Uterus (tissue), 4 donors: ENCODE measurements around the gene HTRA1. TPM values are rescaled to one million over a fixed set of nuclear protein-coding genes. Genes with fewer than 3 reads are reported as not detected.
A peak's percentile ranks its signal among the peaks of the same experiment; 100 is the strongest.

Experiments
- DNase-seq, 2 donors: peaks; one replicate each; pipeline ENCODE4 v3.0.0-alpha.2; 2019 to 2020
- H3K27ac ChIP-seq, 2 donors: fragments of 200-600 bp; sonication (generic); 1 replicate in 1 of 2; 2 replicates in 1 of 2; pipeline ENCODE4 v1.5.1; 2016 to 2018
- H3K27me3 ChIP-seq, 2 donors: fragments of 200-600 bp; sonication (generic); one replicate each; pipeline ENCODE4 v1.5.1; 2018 to 2019; ENCODE audit warnings: control low read depth in 1 of 2
- H3K36me3 ChIP-seq, 2 donors: fragments of 200-600 bp; sonication (generic); one replicate each; pipeline ENCODE4 v1.5.1; 2019; ENCODE audit warnings: control low read depth in 1 of 2
- H3K4me1 ChIP-seq, 2 donors: fragments of 200-600 bp; sonication (generic); one replicate each; pipeline ENCODE4 v1.5.1; 2018 to 2019; ENCODE audit warnings: control low read depth in 1 of 2
- H3K4me3 ChIP-seq, 2 donors: fragments of 200-600 bp; sonication (generic); 1 replicate in 1 of 2; 2 replicates in 1 of 2; pipeline ENCODE4 v1.5.1; 2018 to 2019; ENCODE audit warnings: mild to moderate bottlenecking in 1 of 2
- H3K9me3 ChIP-seq, 2 donors: fragments of 200-600 bp; sonication (generic); one replicate each; pipeline ENCODE4 v1.5.1; 2019; ENCODE audit warnings: control low read depth in 1 of 2
- CTCF ChIP-seq, 4 experiments: fragments of 200-600 bp in 2 of 4; fragments of 450-650 bp in 2 of 4; sonication (generic) in 2 of 4; IDR thresholded peaks; one replicate each; pipeline ENCODE4 v1.5.1; 2016 to 2019; ENCODE audit warnings: antibody characterized with exemption in 4 of 4, mild to moderate bottlenecking in 2 of 4, moderate library complexity in 1 of 4
- POLR2A ChIP-seq, 2 donors: fragments of 450-650 bp; IDR thresholded peaks; one replicate each; pipeline ENCODE4 v1.6.1; 2016; ENCODE audit warnings: antibody characterized with exemption in 2 of 2, mild to moderate bottlenecking in 1 of 2, moderate library complexity in 1 of 2
- intact Hi-C: fragments of 100-400 bp; cut with DNase I; formaldehyde crosslinking; loops from one replicate; pipeline ENCODE4 v1.15.1; 2023; ENCODE audit warnings: low total_unique reads
- total RNA-seq, 4 donors: library from RNA; depleted of rRNA in 3 of 4; stranded (reverse); fragments of >200 nt in 3 of 4; gene quantifications; one replicate each; pipeline versions ENCODE4 v1.1.0 to v1.2.4, GENCODE V29; 2014 to 2023
- donor health status: DM: yes; HTN: yes; CAD: no.

Gene HTRA1
- total RNA-seq, 4 donors from 2014 or later = 98.3 to 153 (median 142) TPM

DNA sequence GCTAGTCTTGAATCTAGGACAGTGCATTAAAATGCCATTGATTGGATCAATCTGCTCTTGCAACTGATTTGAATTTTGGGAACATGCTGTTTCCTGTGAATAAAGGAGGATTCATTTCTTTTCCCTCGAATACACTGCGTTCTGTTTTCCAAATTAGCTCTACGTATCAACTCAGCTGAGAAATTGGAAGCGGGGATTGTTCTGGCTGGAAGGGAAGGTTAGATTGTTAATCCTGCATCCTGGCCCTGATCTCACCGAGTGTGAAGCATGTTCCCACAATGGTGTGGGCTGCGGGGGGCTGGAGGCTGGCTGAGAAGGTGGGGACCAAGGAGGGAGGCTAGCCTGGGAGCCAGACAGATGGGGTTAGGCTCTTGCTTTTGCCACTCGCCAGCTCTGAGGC, 17.6 kb downstream of the HTRA1 start:
- Histone ChIP-seq H3K9me3 (no peaks in the 10 kb centered on the region), H3K27me3 (no peaks in the 10 kb centered on the region), H3K4me3 (no peak overlapping the region), H3K4me1 (peaks cover 0 to 22% of the 10 kb centered on the region in 2 donors), H3K36me3 (no peaks in the 10 kb centered on the region), H3K27ac (peak overlapping the region in 1 of 2 donors; percentile 27)
- intact Hi-C loops = no loop called here
- TF ChIP-seq POLR2A (IDR thresholded peaks at IDR 0.05) = no peak
- no peak for TF ChIP-seq CTCF (IDR thresholded peaks at IDR 0.05)
- DNase-seq = peak in 1 of 2 donors; percentile 28

DNA sequence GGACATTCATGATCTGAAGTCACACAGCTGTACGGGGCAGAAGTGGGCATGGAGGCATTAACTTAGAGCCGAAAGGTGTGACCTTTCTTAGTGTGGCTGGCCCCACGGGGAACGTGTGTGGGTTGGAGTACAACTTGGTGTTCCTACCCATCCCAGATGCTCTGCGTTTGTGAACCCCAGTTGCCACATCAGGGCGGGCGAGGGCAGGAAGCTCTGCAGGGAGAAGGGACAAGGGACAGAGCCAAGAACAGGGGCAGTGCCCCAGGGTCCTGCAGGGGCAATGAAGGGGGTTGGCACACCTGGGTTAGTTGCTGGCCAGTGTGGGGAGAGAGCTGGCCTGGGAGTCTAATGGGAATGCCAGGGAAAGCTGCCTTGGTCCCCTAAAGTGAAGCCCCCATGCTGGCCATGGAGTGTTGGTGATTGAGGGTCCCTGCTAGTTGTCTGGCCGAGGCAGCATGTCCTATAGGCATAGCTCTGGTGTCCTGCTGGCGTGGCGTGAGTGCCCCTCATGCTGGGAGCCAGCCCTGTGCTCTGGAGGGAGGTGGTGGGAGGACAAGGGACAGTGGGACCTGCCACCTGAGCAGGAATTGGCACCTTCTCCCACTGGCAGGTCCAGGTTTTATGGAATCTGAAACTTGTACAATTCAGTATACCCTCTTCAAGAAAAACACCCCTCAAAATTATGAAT, 18.9 kb downstream of the HTRA1 start:
- DNase-seq = peak in 1 of 2 donors; percentile 12
- Histone ChIP-seq H3K27ac (no peak overlapping the region), H3K4me3 (no peak overlapping the region), H3K9me3 (no peaks in the 10 kb centered on the region), H3K27me3 (no peaks in the 10 kb centered on the region), H3K36me3 (no peaks in the 10 kb centered on the region), H3K4me1 (peaks cover 0 to 13% of the 10 kb centered on the region in 2 donors)
- TF ChIP-seq CTCF (IDR thresholded peaks at IDR 0.05) (no peak), POLR2A (IDR thresholded peaks at IDR 0.05) (no peak)
- intact Hi-C loops = no loop called here

- Histone ChIP-seq H3K27me3 (no peaks in the 10 kb centered on the region), H3K4me1 (peaks cover 0 to 6% of the 10 kb centered on the region in 2 donors), H3K9me3 (no peaks in the 10 kb centered on the region), H3K36me3 (no peaks in the 10 kb centered on the region), H3K4me3 (no peak overlapping the region), H3K27ac (no peak overlapping the region)
- no peak for TF ChIP-seq POLR2A (IDR thresholded peaks at IDR 0.05)
- TF ChIP-seq CTCF (IDR thresholded peaks at IDR 0.05) = no peak
- intact Hi-C loops = no loop called here
- no peak for DNase-seq
Observed at GRCh38 chr10:122481296-122482056, 20.1 kb downstream of the HTRA1 start.

- TF ChIP-seq POLR2A (IDR thresholded peaks at IDR 0.05) = no peak
- DNase-seq = no peak
- Histone ChIP-seq H3K4me3 (no peak overlapping the region), H3K9me3 (no peaks in the 10 kb centered on the region), H3K27me3 (no peaks in the 10 kb centered on the region), H3K36me3 (no peaks in the 10 kb centered on the region), H3K27ac (peak overlapping the region; percentile 3 to 71), H3K4me1 (peaks cover 0 to 4% of the 10 kb centered on the region in 2 donors)
- intact Hi-C loops = no loop called here
Observed at GRCh38 chr10:122484276-122485060, 23.1 kb downstream of the HTRA1 start.

DNA sequence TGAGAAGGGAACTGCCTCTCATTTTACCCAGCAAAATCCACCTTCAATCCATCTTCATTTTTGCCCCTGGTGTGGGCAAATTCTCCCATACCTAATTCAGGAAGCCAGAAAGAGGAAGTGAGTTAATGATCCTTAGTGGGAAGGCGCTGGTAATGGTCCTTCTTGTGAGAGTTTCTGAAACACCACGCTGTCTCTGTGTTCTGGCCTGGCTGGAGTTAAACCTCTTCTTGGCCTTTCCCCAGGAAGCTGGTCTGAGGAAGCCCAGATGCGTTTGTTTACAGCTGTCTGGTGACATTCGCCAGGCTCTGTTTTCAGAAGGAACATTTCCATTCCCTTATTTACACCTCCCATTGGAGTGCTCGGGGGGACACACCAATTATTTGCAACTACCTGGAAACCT, 24.3 kb downstream of the HTRA1 start:
- intact Hi-C loops = no loop called here
- TF ChIP-seq CTCF (IDR thresholded peaks at IDR 0.05) (no peak), POLR2A (IDR thresholded peaks at IDR 0.05) (no peak)
- Histone ChIP-seq H3K4me1 (peaks cover 1 to 4% of the 10 kb centered on the region in 2 donors), H3K36me3 (no peaks in the 10 kb centered on the region), H3K27ac (peak overlapping the region; percentile 51 to 71), H3K27me3 (no peaks in the 10 kb centered on the region), H3K9me3 (no peaks in the 10 kb centered on the region), H3K4me3 (no peak overlapping the region)
- DNase-seq = peak in 1 of 2 donors; percentile 55
